A549 (cell line): ENCODE measurements around the gene THBS3.

Experiments
- CEBPB ChIP-seq, 2 experiments: fragments of >200 bp in 1 of 2; sonication (Bioruptor Twin) in 1 of 2; formaldehyde crosslinking in 1 of 2; IDR thresholded peaks; 2 replicates each; pipeline ENCODE4 v1.6.1; 2012 to 2016
- CHD4 ChIP-seq: fragments of 200-600 bp; sonication (generic); IDR thresholded peaks from 2 replicates; pipeline ENCODE4 v1.6.1; 2016; ENCODE audit warnings: antibody characterized with exemption, mild to moderate bottlenecking, borderline replicate concordance
- CTCF ChIP-seq: fragments of >200 bp; sonication (Bioruptor Twin); formaldehyde crosslinking; IDR thresholded peaks from 3 replicates; pipeline ENCODE4 v1.5.1; 2016
- EP300 ChIP-seq, 2 experiments: fragments of >200 bp; sonication (Bioruptor Twin); formaldehyde crosslinking; IDR thresholded peaks; 2 replicates in 1 of 2; 3 replicates in 1 of 2; pipeline ENCODE4 v1.6.1; 2016 to 2017
- HDAC2 ChIP-seq: fragments of 200-600 bp; sonication (generic); IDR thresholded peaks from 2 replicates; pipeline ENCODE4 v1.6.1; 2016
- KDM1A ChIP-seq: fragments of 200-600 bp; sonication (generic); IDR thresholded peaks from 2 replicates; pipeline ENCODE4 v1.6.1; 2016; ENCODE audit warnings: low read depth, mild to moderate bottlenecking
- MAX ChIP-seq: IDR thresholded peaks from 2 replicates; pipeline ENCODE4 v1.6.1; 2012
- MYC ChIP-seq: IDR thresholded peaks from 2 replicates; pipeline ENCODE4 v1.6.1; 2012; ENCODE audit warnings: mild to moderate bottlenecking, inconsistent platforms, low read length, improper control_type of control experiment, borderline replicate concordance
- RFX5 ChIP-seq: fragments of 450-650 bp; IDR thresholded peaks from 2 replicates; pipeline ENCODE4 v1.7.1; 2014; ENCODE audit warnings: antibody characterized with exemption, mild to moderate bottlenecking, moderate library complexity
- SMC3 ChIP-seq: fragments of >200 bp; sonication (Bioruptor Twin); formaldehyde crosslinking; IDR thresholded peaks from 3 replicates; pipeline ENCODE4 v1.6.1; 2018; ENCODE audit warnings: inconsistent platforms

GRCh38 chr1:155170806-155171205 lies 36.9 kb downstream of the THBS3 start:
- TF ChIP-seq MYC (no peak), CHD4 (no peak), CTCF (no peak), HDAC2 (no peak), CEBPB (IDR thresholded peaks at IDR 0.05) (no peak), EP300 (IDR thresholded peaks at IDR 0.05) (no peak), MAX (no peak), KDM1A (no peak), SMC3 (no peak), RFX5 (no peak)
